C4-2B (cell line): ENCODE data around the gene KDM5A.
A peak's percentile ranks its signal among the peaks of the same experiment; 100 is the strongest.
"Not testable (repeated sequence)": the region's sequence is repeated elsewhere in the genome, so short reads cannot be mapped to it uniquely, and the experiment has no call there.

Source experiments
- H3K27ac ChIP-seq: fragments of 450-650 bp; 2 replicates; pipeline ENCODE4 v1.5.1; 2017
- ZFX ChIP-seq: fragments of 450-650 bp; IDR thresholded peaks from 2 replicates; pipeline ENCODE4 v1.6.1; 2017
- TF ChIP-seq, protein P1 (sequence below): fragments of 450-650 bp; conservative IDR thresholded peaks from 2 replicates; pipeline ENCODE4 v1.5.1; 2017; ENCODE audit warnings: mild to moderate bottlenecking

The KDM5A gene

DNA sequence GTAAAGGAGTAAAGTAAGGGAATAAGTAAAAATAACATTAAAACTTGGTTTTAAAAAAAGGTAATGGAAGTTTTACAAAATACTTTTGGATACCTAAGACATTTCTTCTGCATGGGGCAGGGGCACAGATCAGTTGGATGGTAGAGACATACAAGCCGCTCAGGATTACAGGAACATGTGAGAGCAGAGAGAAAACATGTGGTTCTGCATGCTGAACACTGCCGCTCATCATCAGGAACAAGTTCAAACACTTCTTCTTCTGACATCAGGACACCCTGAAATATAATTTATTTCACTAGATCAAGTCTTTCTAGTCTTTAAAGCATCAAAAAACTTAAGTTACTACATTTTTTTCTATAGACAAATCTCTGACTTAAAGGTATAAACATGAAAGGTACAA lies 65.6 kb downstream of the KDM5A start:
- TF ChIP-seq ZFX = no peak
- TF ChIP-seq, protein P1, sequence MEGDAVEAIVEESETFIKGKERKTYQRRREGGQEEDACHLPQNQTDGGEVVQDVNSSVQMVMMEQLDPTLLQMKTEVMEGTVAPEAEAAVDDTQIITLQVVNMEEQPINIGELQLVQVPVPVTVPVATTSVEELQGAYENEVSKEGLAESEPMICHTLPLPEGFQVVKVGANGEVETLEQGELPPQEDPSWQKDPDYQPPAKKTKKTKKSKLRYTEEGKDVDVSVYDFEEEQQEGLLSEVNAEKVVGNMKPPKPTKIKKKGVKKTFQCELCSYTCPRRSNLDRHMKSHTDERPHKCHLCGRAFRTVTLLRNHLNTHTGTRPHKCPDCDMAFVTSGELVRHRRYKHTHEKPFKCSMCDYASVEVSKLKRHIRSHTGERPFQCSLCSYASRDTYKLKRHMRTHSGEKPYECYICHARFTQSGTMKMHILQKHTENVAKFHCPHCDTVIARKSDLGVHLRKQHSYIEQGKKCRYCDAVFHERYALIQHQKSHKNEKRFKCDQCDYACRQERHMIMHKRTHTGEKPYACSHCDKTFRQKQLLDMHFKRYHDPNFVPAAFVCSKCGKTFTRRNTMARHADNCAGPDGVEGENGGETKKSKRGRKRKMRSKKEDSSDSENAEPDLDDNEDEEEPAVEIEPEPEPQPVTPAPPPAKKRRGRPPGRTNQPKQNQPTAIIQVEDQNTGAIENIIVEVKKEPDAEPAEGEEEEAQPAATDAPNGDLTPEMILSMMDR = no peak

DNA sequence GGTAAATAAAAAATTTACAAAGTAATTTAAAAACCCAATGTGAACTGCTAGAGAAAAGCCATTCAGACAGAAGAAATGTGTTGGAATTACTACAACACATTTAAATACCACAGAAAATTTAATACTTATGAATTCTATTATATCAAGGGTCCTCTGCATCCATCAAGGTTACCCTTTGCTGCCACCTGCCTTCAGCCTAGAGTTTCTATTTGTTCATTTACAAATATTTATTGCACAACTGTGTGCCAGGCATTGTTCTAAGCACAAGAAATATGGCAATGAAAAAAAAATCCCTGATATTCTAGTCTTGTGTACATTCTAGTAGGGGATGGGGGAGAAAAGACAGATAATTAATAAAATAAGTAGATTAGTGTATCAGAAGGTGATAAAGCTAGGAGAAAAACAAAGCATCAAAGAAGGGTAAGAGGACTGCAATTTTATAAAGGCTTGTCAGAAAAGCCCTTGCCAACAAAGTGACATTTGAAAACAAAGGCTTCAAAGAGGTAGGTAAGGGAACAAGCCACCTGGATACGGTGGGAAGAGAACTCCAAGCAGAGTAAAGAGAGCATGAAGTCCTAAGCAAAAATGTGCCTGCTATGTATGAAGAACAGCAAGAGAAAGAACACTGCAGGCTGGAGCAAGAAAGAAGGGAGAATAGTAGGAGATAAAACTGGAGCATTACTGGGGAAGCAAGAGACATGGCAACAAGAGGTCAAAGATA lies 67.4 kb downstream of the KDM5A start:
- H3K27ac ChIP-seq = no peak overlapping the region
- TF ChIP-seq ZFX = no peak
- TF ChIP-seq, protein P1 = peak; percentile 61

More for the DNA sequence above, 65.6 kb downstream of the KDM5A start:
- H3K27ac ChIP-seq = no peak overlapping the region

DNA sequence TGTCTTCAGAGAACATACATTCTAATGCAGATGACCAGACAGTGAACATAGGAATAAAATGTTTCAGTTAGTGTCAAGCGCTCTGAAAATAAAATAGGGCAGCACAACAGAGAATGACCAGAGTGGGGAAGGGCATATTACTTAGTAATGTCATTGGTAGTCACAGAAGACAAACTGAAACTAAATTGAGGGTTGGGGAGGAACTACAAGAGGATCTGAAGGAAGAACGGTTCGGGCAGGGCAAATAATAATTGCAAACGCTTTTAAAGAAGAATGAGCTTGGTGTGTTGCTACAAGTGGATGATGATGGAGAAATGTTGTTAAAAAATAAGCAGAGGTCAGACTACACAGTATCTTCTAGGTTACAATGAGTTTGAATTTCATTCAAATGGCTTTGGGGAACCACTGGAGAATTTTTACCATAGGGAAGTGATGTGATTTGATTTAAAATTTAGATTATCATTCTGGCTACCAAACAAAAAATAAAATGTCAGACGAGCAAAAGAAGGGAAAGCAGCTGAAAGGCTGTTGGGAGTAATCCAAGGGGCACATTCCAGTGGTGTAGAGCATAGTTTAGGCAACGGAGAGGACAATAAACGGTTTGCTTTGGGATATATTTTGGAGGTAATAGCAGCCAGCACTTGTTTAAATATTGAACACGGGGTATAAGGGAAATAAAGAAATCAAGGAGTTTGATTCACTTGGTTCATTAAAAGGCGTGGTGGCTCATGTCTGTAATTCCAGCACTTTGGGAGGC lies 70.2 kb downstream of the KDM5A start:
- no peak for TF ChIP-seq ZFX
- TF ChIP-seq, protein P1 = no peak

DNA sequence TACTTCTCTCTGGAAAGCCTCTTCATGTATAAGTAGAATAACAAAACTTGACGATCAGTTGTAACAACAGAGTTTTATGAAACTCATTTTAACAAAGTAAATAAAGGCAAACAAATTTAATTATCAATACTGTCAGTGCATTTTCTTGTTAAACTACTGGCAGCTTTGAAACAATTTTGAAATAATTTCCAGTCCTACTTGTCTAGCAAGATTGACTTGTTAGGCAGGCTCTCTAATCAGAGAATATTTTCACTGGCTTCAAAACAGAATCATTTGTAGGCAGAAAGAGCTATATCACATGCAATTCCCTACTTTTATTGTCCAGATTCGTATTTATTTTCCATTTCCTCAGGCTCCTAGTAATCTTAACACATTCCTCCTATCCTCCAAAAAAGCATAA lies 80.6 kb downstream of the KDM5A start:
- no peak overlapping the region for H3K27ac ChIP-seq
- TF ChIP-seq ZFX = no peak
- TF ChIP-seq, protein P1 = no peak

More for the DNA sequence above, 70.2 kb downstream of the KDM5A start:
- no peak overlapping the region for H3K27ac ChIP-seq

DNA sequence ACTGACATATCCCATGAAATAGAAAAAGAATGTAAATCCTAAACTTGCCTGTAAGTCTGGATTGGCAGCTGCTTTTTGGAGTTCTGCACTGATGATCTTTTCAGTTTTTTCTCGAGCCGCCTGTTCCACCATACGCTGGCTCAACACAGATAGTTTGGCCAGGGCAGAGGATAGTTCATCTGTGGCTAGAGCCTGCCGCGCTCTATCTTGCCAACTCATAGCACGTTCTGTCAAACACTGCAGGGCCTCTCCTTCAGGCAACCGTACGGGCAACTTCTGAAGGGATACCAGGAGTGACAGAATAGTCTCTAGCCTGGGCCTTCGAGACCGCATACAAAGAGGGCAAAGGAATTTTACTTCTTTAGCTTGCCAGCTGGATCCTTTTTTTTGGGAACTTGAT lies 81.7 kb downstream of the KDM5A start:
- H3K27ac ChIP-seq = peak overlapping the region; percentile 25
- TF ChIP-seq, protein P1 = no peak
- TF ChIP-seq ZFX = no peak

DNA sequence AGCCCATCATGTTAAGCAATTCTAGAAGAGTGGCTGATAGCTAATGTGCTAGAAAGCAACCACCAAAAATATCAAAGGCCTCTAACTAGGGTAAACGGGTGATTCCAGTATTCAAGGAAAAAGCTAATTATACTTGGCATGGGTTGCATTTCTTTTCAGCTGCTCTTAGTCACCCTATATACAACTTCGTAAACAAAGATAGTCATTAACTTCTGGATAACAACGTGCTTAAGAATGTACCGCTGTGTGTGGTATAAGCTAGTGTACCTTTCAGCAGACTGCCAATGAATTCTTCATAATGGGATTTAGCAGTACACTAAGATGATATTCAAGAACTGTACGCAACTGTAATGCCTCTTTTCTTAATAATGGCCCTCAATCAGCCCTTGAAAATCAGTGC lies 84.3 kb downstream of the KDM5A start:
- no peak for TF ChIP-seq ZFX
- TF ChIP-seq, protein P1 = no peak

DNA sequence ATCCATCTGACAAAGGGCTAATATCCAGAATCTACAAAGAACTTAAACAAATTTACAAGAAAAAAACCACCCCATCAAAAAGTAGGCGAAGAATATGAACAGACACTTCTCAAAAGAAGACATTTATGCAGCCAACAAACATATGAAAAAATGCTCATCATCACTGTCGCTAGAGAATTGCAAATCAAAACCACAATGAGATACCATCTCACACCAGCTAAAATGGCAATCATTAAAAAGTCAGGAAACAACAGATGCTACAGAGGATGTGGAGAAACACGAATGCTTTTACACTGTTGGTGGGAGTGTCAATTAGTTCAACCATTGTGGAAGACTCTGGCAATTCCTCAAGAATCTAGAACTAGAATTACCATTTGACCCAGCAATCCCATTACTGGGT lies 86.4 kb downstream of the KDM5A start:
- not testable (repeated sequence) for H3K27ac ChIP-seq

More for the DNA sequence above, 84.3 kb downstream of the KDM5A start:
- no peak overlapping the region for H3K27ac ChIP-seq

DNA sequence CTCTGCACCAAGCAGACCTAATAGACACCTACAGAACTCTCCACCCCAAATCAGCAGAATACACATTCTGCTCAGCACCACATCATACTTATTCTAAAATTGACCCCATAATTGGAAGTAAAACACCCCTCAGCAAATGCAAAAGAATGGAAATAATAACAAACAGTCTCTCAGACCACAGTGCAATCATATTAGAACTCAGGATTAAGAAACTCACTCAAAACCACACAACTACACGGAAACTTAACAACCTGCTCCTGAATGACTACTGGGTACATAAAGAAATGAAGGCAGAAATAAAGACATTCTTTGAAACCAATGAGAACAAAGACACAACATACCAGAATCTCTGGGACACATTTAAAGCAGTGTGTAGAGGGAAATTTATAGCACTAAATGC lies 89.0 kb downstream of the KDM5A start:
- not testable (repeated sequence) for H3K27ac ChIP-seq

DNA sequence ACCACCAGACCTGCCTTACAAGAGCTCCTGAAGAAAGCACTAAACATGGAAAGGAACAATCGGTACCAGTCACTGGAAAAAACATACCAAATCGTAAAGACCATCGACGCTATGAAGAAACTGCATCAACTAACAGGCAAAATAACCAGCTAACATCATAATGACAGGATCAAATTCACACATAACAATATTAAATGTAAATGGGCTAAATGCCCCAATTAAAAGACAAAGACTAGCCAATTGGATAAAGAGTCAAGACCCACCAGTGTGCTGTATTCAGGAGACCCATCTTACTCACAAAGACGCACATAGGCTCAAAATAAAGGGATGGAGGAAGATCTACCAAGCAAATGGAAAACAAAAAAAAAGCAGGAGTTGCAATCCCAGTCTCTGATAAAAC lies 89.6 kb downstream of the KDM5A start:
- H3K27ac ChIP-seq = not testable (repeated sequence)

DNA sequence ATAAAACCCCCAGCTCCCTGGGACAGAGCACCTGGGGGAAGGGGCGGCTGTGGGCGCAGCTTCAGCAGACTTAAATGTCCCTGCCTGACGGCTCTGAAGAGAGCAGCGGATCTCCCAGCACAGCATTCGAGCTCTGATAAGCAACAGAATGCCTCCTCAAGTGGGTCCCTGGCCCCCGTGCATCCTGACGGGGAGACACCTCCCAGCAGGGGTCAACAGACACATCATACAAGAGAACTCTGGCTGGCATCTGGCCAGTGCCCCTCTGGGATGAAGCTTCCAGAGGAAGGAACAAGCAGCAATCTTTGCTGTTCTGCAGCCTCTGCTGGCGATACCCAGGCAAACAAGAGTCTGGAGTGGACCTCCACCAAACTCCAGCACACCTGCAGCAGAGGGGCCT lies 91.1 kb downstream of the KDM5A start:
- not testable (repeated sequence) for H3K27ac ChIP-seq
